ENCODE results near the gene PPM1H. TPM values are rescaled to one million over a fixed set of nuclear protein-coding genes. Genes with fewer than 3 reads are reported as not detected.
A peak's percentile ranks its signal among the peaks of the same experiment; 100 is the strongest.

PPM1H gene
- total and polyA plus RNA-seq, 2 of the 8 experiments (the other 6 are each of a cell fraction or from before 2014, with no cell fraction given), result 16.4 to 36.1 TPM

DNA sequence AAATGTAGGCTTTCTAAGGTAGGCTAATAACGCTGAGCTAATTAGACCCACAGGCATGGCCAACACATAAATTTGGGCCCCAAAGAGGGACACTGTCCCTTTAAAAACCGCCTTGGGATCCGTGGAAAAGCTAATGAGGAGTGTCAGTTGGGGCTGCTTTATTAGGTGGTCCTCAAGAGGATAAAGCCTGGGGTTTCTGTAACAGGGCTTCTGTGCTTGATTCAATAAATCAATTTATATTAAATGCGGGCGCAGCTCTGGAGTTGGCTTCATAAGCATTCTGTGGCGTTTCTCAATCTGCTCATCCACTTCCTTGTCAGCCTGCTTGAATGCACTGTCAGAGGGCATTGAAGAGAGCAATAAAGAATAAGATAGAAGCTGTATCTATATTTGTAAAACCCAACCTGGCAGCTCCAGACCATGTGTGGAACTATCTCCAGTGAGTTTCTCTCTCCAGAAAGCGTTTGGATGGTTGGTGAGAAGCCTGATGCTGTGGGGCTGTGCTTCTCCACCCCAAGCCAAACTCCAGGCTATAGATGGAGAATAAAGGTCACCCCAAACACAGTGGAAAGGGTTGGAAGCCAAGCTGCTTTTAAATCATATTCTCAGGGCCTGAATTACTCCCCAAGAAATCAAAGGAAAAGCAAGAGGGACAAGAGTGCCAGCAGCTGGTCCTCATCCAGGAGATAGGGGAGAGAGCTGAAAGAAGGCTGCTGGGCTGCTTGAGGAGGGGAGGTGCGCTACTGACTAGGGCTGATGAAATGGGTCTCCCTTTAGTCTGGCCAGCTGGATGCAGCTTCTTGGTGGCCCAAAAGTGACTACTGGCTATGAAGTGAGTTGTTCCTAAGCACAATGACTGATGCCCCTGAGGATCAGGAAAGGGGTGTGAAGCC, 222.0 kb downstream of the PPM1H start:
- ChIA-PET CTCF (ENCODE audit: partially characterized antibody) (interaction anchor here (1.0 to 2.1 kb wide), 4 partner anchors 10 to 81 kb away, joined by 3 to 6 read pairs (median 4); no protein-coding TSS in a partner anchor), POLR2A (ENCODE audit: partially characterized antibody) (interaction anchor here (1.3 kb wide), 1 partner anchor 76 kb away, joined by 3 read pairs; no protein-coding TSS in a partner anchor)
- DNase-seq (ENCODE audit: low read depth in 1 of 2, low spot score in 2 of 2) (no peak), FAIRE-seq (no peak)
- H3K79me1 ChIP-seq (ENCODE audit: low read depth, low read length), result no peaks in the 10 kb centered on the region
- no peak overlapping the region for H2BK5ac ChIP-seq (ENCODE audit: low read depth, low read length)
- H2BK15ac ChIP-seq (ENCODE audit: low read length), result no peak overlapping the region; the same call in 1 of the 2 replicates
- no peaks in the 10 kb centered on the region for H4K20me1 ChIP-seq (replicated peaks in 1 of 2; ENCODE audit: control insufficient read depth in 1 of 2, insufficient read depth in 2 of 2, low read length in 2 of 2)
- peaks cover 3 to 12% (median 9%) of the 10 kb centered on the region in 4 experiments for H3K4me1 ChIP-seq (replicated peaks in 1 of 4; ENCODE audit: control insufficient read depth in 3 of 4, insufficient read depth in 4 of 4, low read length in 3 of 4)
- no peak overlapping the region for H4K91ac ChIP-seq (replicated peaks; ENCODE audit: insufficient read length, low read length)
- 0 out of 2 replicates have a peak overlapping the region, but pooled peaks have one; percentile 18 for H2BK12ac ChIP-seq (ENCODE audit: low read depth, low read length)
- no peak overlapping the region for H3K9ac ChIP-seq (replicated peaks in 1 of 4; ENCODE audit: extremely low read depth in 1 of 4, low read depth in 3 of 4, low read length in 3 of 4)
- H3K79me2 ChIP-seq (ENCODE audit: control insufficient read depth in 1 of 2, insufficient read depth in 2 of 2, low read length in 2 of 2), result no peaks in the 10 kb centered on the region
- H2BK20ac ChIP-seq (ENCODE audit: low read length), result no peak overlapping the region
- H3K4ac ChIP-seq (replicated peaks; ENCODE audit: insufficient read length, low read depth, low read length), result no peak overlapping the region
- H3K27me3 ChIP-seq (replicated peaks in 1 of 4; ENCODE audit: control insufficient read depth in 3 of 4, extremely low read depth in 1 of 4, insufficient read depth in 3 of 4, low read length in 3 of 4), result no peaks in the 10 kb centered on the region
- 88% methylated on average over 7 of the region's 8 CpGs; no CpG with 5 or more reads in 1 of the 2 experiments for WGBS, 2 experiments (ENCODE audit: extremely low coverage in 1 of 2, insufficient coverage in 1 of 2, insufficient read length in 1 of 2, insufficient replicate concordance in 2 of 2, low coverage in 1 of 2, low lambda C conversion rate in 2 of 2, missing lambda C conversion rate in 1 of 2)
- H3K14ac ChIP-seq (ENCODE audit: insufficient read length), result no peak overlapping the region
- H4K8ac ChIP-seq (ENCODE audit: extremely low read depth, insufficient read depth, low read length), result no peak overlapping the region
- no peaks in the 10 kb centered on the region for H3K23me2 ChIP-seq (ENCODE audit: low read depth, low read length)
- no peak overlapping the region for H3K4me3 ChIP-seq (ENCODE audit: extremely low read depth in 1 of 4, insufficient read depth in 2 of 4, low read depth in 3 of 4, low read length in 4 of 4)
- H3K23ac ChIP-seq (ENCODE audit: insufficient read length), result no peak overlapping the region
- H2AK5ac ChIP-seq (ENCODE audit: low read depth, low read length), result no peak overlapping the region
- H4K5ac ChIP-seq (ENCODE audit: insufficient read length, low read depth, low read length), result no peak overlapping the region
- H3K9me3 ChIP-seq (ENCODE audit: insufficient read depth in 2 of 2, low read depth in 1 of 2, low read length in 1 of 2), result no peaks in the 10 kb centered on the region
- H3K18ac ChIP-seq (ENCODE audit: extremely low read depth, low read length), result no peak overlapping the region
- H2AFZ ChIP-seq (ENCODE audit: low read length), result no peak overlapping the region
- no peak overlapping the region for H3K4me2 ChIP-seq (ENCODE audit: insufficient read depth in 1 of 2, low read depth in 2 of 2, low read length in 2 of 2)
- no peaks in the 10 kb centered on the region for H3K36me3 ChIP-seq (ENCODE audit: control insufficient read depth in 2 of 4, insufficient read depth in 4 of 4, low read length in 3 of 4)
- H3K56ac ChIP-seq (replicated peaks; ENCODE audit: insufficient read length, low read depth, low read length), result no peak overlapping the region
- H2BK120ac ChIP-seq (replicated peaks; ENCODE audit: low read depth, low read length), result no peak overlapping the region
- no peak overlapping the region for H3K27ac ChIP-seq (ENCODE audit: low read depth, low read length)
- TF ChIP-seq BACH1 (IDR thresholded peaks at IDR 0.05; ENCODE audit: low read length), result no peak
- TF ChIP-seq YY1 (IDR thresholded peaks at IDR 0.05; ENCODE audit: low read depth, low read length), result no peak
- no peak for TF ChIP-seq JUND (IDR thresholded peaks at IDR 0.05; ENCODE audit: low read length)
- no peak for TF ChIP-seq ZNF274 (IDR thresholded peaks at IDR 0.05; ENCODE audit: borderline replicate concordance, extremely low read depth, low read length)
